NCI-H1048 (cell line): Measurements from ENCODE around the gene LAMTOR3.

ENCODE experiments used
- DNase-seq: peaks from one replicate; lab custom pipeline; 2025; lab: John Stamatoyannopoulos, UW

LAMTOR3 gene

GRCh38 chr4:99861120-99861905 lies 32.9 kb downstream of the LAMTOR3 start:
- DNase-seq = no peak

- DNase-seq = no peak
These were observed 33.7 kb downstream of the LAMTOR3 start for GRCh38 chr4:99860521-99860920.

DNA sequence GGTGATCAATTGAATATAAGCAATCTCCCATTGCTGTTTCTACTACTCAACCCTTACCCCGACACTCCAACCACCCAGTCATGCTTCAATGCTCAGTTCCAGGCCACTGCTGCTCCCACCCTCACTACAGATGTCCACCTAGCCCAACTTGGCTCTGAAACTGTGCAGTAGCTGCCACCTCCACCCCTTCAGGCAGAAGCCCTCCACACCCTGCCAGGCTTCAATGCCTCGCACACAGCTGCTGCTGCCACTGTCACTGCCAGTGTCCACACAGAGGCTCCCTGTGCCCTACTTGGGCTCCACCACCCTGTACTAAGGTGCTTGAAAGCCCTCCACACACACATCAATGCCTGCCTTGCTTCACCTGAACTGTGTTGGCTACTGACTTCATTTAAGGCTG lies 34.6 kb downstream of the LAMTOR3 start:
- DNase-seq = no peak

- no peak for DNase-seq
These were observed 36.9 kb downstream of the LAMTOR3 start for GRCh38 chr4:99857307-99857706.

- no peak for DNase-seq
These were observed 38.1 kb downstream of the LAMTOR3 start for GRCh38 chr4:99856166-99856565.

DNA sequence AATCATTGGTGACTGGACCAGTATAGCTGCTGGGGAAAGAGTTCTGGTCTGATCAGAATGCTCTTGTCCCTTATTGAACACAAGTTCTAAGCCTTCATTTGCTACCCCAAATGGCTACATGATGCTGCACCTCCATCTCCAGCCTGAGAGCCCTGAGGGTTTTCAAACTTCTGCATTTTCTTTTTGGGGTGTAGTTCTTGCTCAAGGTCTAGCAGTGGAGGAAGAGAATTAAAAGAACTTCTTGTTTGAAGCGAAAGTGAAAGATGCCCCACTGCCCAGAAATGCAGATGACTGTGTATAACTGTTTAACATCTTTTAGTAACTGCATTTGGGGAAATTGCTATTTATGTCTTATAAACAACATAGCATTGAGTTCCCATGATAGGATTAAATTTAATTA lies 38.5 kb downstream of the LAMTOR3 start:
- no peak for DNase-seq

DNA sequence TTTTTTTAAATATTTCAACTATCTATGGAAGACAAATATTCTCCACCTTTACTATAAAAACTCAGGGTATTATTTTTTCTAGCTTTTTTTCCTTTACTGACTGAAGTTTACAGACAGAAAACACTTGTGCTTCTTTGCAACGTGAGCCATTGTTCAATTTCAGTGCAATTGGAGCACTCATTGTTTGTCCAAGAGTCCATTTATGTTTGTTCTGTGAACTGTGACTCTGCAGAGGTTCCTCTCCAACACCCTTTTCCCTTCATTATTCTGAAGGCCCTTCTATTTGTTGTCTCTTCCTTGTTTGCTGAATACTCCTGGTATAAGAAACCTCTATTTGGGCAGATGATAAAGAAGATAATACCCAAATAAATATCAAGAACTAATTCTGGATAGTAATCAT lies 40.2 kb downstream of the LAMTOR3 start:
- no peak for DNase-seq

GRCh38 chr4:99853190-99853589 lies 41.0 kb downstream of the LAMTOR3 start:
- no peak for DNase-seq

- no peak for DNase-seq
These were observed 42.0 kb downstream of the LAMTOR3 start for GRCh38 chr4:99852199-99852749.

DNA sequence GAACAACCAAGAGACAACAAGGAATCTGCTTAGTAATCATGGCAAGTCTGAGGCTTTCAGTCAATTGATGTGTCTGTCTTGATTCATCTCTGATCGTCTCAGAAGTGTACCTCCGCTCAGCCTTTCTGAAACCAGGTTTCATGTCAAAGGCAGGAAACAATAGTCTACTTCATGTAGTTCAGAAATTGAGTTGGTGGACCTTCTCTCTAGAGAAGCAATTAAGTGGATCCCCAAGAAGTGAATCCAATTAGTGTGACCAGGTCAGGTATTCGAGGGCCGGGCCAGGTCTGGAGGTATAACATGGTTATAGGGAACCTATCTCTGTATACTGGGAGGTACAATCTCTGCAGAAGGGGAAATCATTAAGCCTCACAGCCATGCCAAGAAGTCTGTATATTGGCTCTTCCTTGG lies 45.6 kb downstream of the LAMTOR3 start:
- DNase-seq = no peak

GRCh38 chr4:99847362-99847976 lies 46.8 kb downstream of the LAMTOR3 start:
- no peak for DNase-seq

DNA sequence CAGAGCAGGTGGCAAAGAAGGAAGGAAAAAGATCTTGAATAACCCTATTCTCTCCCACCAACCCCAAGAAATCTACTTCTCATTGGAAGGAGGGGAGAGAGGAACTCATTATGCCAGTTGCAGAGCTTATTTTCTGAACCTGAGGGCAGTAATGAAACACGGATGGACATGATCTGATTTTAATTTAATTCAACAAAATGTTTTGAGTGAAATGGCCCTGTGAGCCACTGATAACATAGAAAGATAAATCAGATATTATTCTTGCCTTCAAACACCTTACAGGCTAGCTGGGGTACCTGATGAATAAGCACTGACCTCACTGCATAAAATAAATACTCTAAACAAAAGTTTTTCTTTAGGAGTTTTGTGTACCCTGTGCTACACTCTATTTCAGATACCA lies 47.3 kb downstream of the LAMTOR3 start:
- no peak for DNase-seq

- no peak for DNase-seq
These were observed 48.3 kb downstream of the LAMTOR3 start for GRCh38 chr4:99845708-99846469.

DNA sequence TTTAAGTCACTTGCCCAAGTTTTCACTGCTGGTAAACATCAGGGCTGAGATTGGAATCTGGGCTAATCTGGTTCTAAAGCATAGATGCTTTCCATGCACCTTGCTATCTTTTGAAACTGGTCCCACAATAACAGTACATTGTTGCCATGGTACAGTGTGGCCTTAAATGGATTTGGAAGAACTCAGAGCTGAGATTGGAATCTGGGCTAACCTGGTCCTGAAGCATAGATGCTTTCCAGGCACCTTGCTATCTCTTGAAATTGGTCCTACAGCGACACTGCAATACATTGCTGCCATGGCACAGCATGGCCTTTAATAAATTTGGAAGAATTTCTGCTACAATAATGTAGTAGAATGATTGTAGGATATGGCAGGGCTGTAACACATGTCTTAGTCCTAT lies 49.0 kb downstream of the LAMTOR3 start:
- DNase-seq = no peak

DNA sequence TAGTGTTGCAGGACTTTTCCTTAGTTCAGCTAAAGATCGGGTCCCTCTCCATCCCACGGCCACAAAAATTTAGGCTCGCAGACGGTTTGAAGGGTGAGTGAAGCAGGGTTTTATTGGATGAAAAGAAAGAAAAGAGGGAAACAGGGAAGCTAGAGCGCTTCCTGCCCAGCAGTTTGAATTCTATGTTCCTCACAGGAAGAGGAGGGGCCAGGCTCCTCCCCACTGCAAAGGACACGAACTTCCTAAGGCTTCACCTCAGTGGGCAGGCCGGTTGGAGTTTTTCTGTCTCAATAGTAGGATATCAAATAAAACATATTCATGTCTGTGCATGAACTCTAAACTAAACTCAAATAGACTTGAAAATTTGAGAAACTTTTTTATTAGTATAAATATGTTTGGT lies 50.2 kb downstream of the LAMTOR3 start:
- DNase-seq = no peak

- no peak for DNase-seq
These were observed 50.8 kb downstream of the LAMTOR3 start for GRCh38 chr4:99843413-99843812.

DNA sequence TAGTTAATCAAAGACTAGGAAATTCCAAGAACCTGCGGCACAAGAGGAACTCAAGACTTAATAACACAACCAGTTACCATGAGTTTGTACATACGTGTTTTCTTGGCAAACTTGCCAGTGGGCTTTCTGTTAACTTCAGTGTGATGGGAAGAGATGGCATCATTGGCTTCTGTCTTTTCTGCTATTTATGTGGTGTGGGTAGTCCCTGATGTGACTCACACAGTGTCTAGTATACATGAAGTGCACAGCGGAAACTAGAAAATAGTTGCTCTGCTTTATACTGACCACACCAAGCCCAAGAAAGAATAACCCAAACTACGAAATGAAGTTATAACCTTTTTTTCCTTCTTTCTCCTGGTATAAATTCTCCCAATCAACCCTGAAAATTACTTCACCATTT lies 53.1 kb downstream of the LAMTOR3 start:
- no peak for DNase-seq

DNA sequence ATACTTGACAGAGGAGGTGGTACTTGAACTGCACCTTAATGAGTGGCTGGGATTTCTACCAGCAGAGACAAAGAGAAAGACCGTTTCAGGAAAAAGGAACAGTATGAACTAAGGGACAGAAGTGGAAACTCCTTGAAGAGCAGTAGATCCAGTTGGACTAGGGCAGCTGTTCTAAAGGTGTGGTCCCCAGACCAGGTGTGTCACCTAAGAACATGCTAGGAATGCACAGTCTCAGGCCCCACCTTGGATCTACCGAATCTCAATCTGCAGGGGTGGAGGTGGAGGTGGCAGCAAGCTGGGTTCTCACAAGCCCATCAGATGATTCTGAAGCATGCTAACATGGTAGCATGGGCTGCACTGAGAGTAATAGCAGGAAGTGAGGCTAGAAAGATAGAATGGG lies 55.3 kb downstream of the LAMTOR3 start:
- DNase-seq = no peak

GRCh38 chr4:99835942-99836341 lies 58.3 kb downstream of the LAMTOR3 start:
- no peak for DNase-seq

- DNase-seq = no peak
These were observed 59.7 kb downstream of the LAMTOR3 start for GRCh38 chr4:99834569-99834968.

- no peak for DNase-seq
These were observed 60.5 kb downstream of the LAMTOR3 start for GRCh38 chr4:99833756-99834155.

- no peak for DNase-seq
These were observed 61.5 kb downstream of the LAMTOR3 start for GRCh38 chr4:99832758-99833157.

DNA sequence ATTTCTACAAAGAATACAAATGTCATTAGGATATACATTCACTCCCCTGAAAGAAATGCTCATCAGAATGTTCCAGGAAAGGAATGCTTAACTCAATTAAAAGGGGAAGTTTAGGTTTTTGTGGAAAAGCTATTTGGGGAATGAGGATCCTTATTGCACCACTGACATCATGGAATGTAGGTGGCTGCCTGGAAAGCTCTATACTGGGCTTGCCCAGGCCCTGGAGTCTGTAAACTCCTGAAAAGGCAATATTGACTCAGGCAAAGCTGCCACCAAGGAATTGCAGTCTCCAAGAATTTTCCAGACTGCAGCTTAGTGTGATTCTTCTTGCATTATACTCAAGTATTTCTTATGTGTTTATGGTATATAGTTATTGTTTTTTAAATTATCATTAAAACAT lies 61.9 kb downstream of the LAMTOR3 start:
- no peak for DNase-seq
